ENCODE measurements around the gene ADH7. TPM values are rescaled to one million over a fixed set of nuclear protein-coding genes. Genes with fewer than 3 reads are reported as not detected.
"Not testable (repeated sequence)": the region's sequence is repeated elsewhere in the genome, so short reads cannot be mapped to it uniquely, and the experiment has no call there.

ADH7 gene
- total RNA-seq, 2 experiments from 2014 or later: not detected

- H3K27me3 Mint-ChIP-seq: no peaks in the 10 kb centered on the region
- no peaks in the 10 kb centered on the region for H3K4me1 Mint-ChIP-seq
- H3K27ac Mint-ChIP-seq: no peak overlapping the region
- H3K9me3 Mint-ChIP-seq: no peaks in the 10 kb centered on the region
- no peaks in the 10 kb centered on the region for H3K36me3 Mint-ChIP-seq
- H3K4me3 Mint-ChIP-seq: no peak overlapping the region
- DNase-seq: no peak
These were observed 3.3 kb upstream of the ADH7 start for GRCh38 chr4:99438405-99438780.

- no peak overlapping the region for H3K4me3 Mint-ChIP-seq
- no peak overlapping the region for H3K27ac Mint-ChIP-seq
- H3K27me3 Mint-ChIP-seq: no peaks in the 10 kb centered on the region
- DNase-seq: no peak
- no peaks in the 10 kb centered on the region for H3K4me1 Mint-ChIP-seq
- no peaks in the 10 kb centered on the region for H3K36me3 Mint-ChIP-seq
- H3K9me3 Mint-ChIP-seq: no peaks in the 10 kb centered on the region
These were observed 2.7 kb upstream of the ADH7 start for GRCh38 chr4:99437723-99438404.

GRCh38 chr4:99436976-99437722 lies 2.0 kb upstream of the ADH7 start:
- Mint-ChIP-seq H3K4me1 (no peaks in the 10 kb centered on the region), H3K36me3 (no peaks in the 10 kb centered on the region)

GRCh38 chr4:99436462-99436861 lies 1.3 kb upstream of the ADH7 start:
- Mint-ChIP-seq H3K27me3 (peaks cover 3% of the 10 kb centered on the region), H3K9me3 (no peaks in the 10 kb centered on the region), H3K4me1 (no peaks in the 10 kb centered on the region)

More at GRCh38 chr4:99436976-99437722, 2.0 kb upstream of the ADH7 start:
- Mint-ChIP-seq H3K9me3 (no peaks in the 10 kb centered on the region), H3K27me3 (no peaks in the 10 kb centered on the region), H3K4me3 (no peak overlapping the region), H3K27ac (no peak overlapping the region)
- no peak for DNase-seq

GRCh38 chr4:99430106-99430505 lies 5.0 kb downstream of the ADH7 start:
- Mint-ChIP-seq H3K4me1 (no peaks in the 10 kb centered on the region), H3K9me3 (peaks cover under 1% of the 10 kb centered on the region), H3K36me3 (no peaks in the 10 kb centered on the region), H3K27me3 (peaks cover 4% of the 10 kb centered on the region), H3K27ac (no peak overlapping the region), H3K4me3 (no peak overlapping the region)
- no peak for DNase-seq

More at GRCh38 chr4:99436462-99436861, 1.3 kb upstream of the ADH7 start:
- Mint-ChIP-seq H3K27ac (no peak overlapping the region), H3K4me3 (no peak overlapping the region), H3K36me3 (no peaks in the 10 kb centered on the region)
- DNase-seq: no peak

- no peak overlapping the region for H3K27ac Mint-ChIP-seq
- DNase-seq: no peak
- no peak overlapping the region for H3K4me3 Mint-ChIP-seq
- H3K4me1 Mint-ChIP-seq: no peaks in the 10 kb centered on the region
- peaks cover 1% of the 10 kb centered on the region for H3K36me3 Mint-ChIP-seq
- H3K9me3 Mint-ChIP-seq: no peaks in the 10 kb centered on the region
- no peaks in the 10 kb centered on the region for H3K27me3 Mint-ChIP-seq
These were observed 18.0 kb downstream of the ADH7 start for GRCh38 chr4:99417125-99417524.

GRCh38 chr4:99415762-99416161 lies 19.4 kb downstream of the ADH7 start:
- not testable (repeated sequence) for H3K27me3 Mint-ChIP-seq, H3K4me3 Mint-ChIP-seq, H3K9me3 Mint-ChIP-seq, H3K4me1 Mint-ChIP-seq, H3K36me3 Mint-ChIP-seq, H3K27ac Mint-ChIP-seq, DNase-seq

GRCh38 chr4:99414902-99415301 lies 20.2 kb downstream of the ADH7 start:
- not testable (repeated sequence) for H3K9me3 Mint-ChIP-seq, H3K4me3 Mint-ChIP-seq, H3K27me3 Mint-ChIP-seq, H3K4me1 Mint-ChIP-seq, H3K36me3 Mint-ChIP-seq, H3K27ac Mint-ChIP-seq, DNase-seq

- no peaks in the 10 kb centered on the region for H3K9me3 Mint-ChIP-seq
- no peaks in the 10 kb centered on the region for H3K4me1 Mint-ChIP-seq
These were observed 20.7 kb downstream of the ADH7 start for GRCh38 chr4:99414401-99414800.

GRCh38 chr4:99413140-99413539 lies 22.0 kb downstream of the ADH7 start:
- Mint-ChIP-seq H3K36me3 (no peaks in the 10 kb centered on the region), H3K27ac (no peak overlapping the region)

More at GRCh38 chr4:99414401-99414800, 20.7 kb downstream of the ADH7 start:
- H3K4me3 Mint-ChIP-seq: no peak overlapping the region
- no peaks in the 10 kb centered on the region for H3K27me3 Mint-ChIP-seq
- DNase-seq: no peak
- H3K27ac Mint-ChIP-seq: no peak overlapping the region
- H3K36me3 Mint-ChIP-seq: no peaks in the 10 kb centered on the region

GRCh38 chr4:99411041-99411440 lies 24.1 kb downstream of the ADH7 start:
- H3K27ac Mint-ChIP-seq: no peak overlapping the region
- H3K9me3 Mint-ChIP-seq: no peaks in the 10 kb centered on the region
- H3K4me3 Mint-ChIP-seq: no peak overlapping the region
- H3K4me1 Mint-ChIP-seq: no peaks in the 10 kb centered on the region
- H3K27me3 Mint-ChIP-seq: no peaks in the 10 kb centered on the region
- DNase-seq: no peak
- H3K36me3 Mint-ChIP-seq: no peaks in the 10 kb centered on the region

More at GRCh38 chr4:99413140-99413539, 22.0 kb downstream of the ADH7 start:
- Mint-ChIP-seq H3K4me1 (no peaks in the 10 kb centered on the region), H3K27me3 (no peaks in the 10 kb centered on the region), H3K4me3 (no peak overlapping the region), H3K9me3 (no peaks in the 10 kb centered on the region)
- DNase-seq: no peak

GRCh38 chr4:99410075-99410474 lies 25.1 kb downstream of the ADH7 start:
- DNase-seq: no peak
- no peak overlapping the region for H3K4me3 Mint-ChIP-seq
- H3K4me1 Mint-ChIP-seq: peaks cover 3% of the 10 kb centered on the region
- H3K9me3 Mint-ChIP-seq: no peaks in the 10 kb centered on the region
- no peak overlapping the region for H3K27ac Mint-ChIP-seq
- H3K36me3 Mint-ChIP-seq: no peaks in the 10 kb centered on the region
- no peaks in the 10 kb centered on the region for H3K27me3 Mint-ChIP-seq

- Mint-ChIP-seq H3K27ac (no peak overlapping the region), H3K36me3 (no peaks in the 10 kb centered on the region), H3K4me1 (peaks cover 19% of the 10 kb centered on the region), H3K9me3 (no peaks in the 10 kb centered on the region), H3K4me3 (no peak overlapping the region), H3K27me3 (peaks cover 2% of the 10 kb centered on the region)
- DNase-seq: no peak
These were observed 26.8 kb downstream of the ADH7 start for GRCh38 chr4:99408346-99408745.

- Mint-ChIP-seq H3K4me1 (peaks cover 21% of the 10 kb centered on the region), H3K27ac (no peak overlapping the region), H3K4me3 (no peak overlapping the region), H3K36me3 (no peaks in the 10 kb centered on the region), H3K27me3 (peaks cover 3% of the 10 kb centered on the region), H3K9me3 (no peaks in the 10 kb centered on the region)
- DNase-seq: peak; percentile 41
These were observed 29.6 kb downstream of the ADH7 start for GRCh38 chr4:99405433-99406115.

- H3K27ac Mint-ChIP-seq: no peak overlapping the region
- H3K36me3 Mint-ChIP-seq: no peaks in the 10 kb centered on the region
- H3K9me3 Mint-ChIP-seq: no peaks in the 10 kb centered on the region
- H3K27me3 Mint-ChIP-seq: peaks cover 3% of the 10 kb centered on the region
- no peak overlapping the region for H3K4me3 Mint-ChIP-seq
- peak; percentile 29 for DNase-seq
- H3K4me1 Mint-ChIP-seq: peaks cover 21% of the 10 kb centered on the region
These were observed 30.4 kb downstream of the ADH7 start for GRCh38 chr4:99404595-99405287.

Data from activated naive CD8-positive, alpha-beta T cell treated with anti-CD3 and anti-CD28 coated beads for 36 hours (primary cell).